DND-41 (cell line): ENCODE results near the gene RHEBL1.
A peak's percentile ranks its signal among the peaks of the same experiment; 100 is the strongest.

Source experiments
- ATAC-seq: fragments of 200-7000 bp; cut with Tn5 transposase; 3 replicates; pipeline ENCODE4 v1.9.1; 2021; ENCODE audit warnings: low read depth; ENCODE audit not compliant: insufficient read depth
- DNase-seq: peaks from one replicate; pipeline ENCODE4 v3.0.0-alpha.2; 2020
- H2AFZ ChIP-seq: 2 replicates; pipeline ENCODE4 v1.6.0; 2012; ENCODE audit warnings: low read depth, low read length
- H3K27ac ChIP-seq: 2 replicates; pipeline ENCODE4 v1.5.1; 2012; ENCODE audit warnings: low read length, inconsistent platforms
- H3K27me3 ChIP-seq: fragments of 200-600 bp; sonication (generic); 2 replicates; pipeline ENCODE4 v1.6.0; 2012; ENCODE audit warnings: low read length, mild to moderate bottlenecking, inconsistent platforms; ENCODE audit not compliant: insufficient read depth, poor library complexity
- H3K36me3 ChIP-seq: 2 replicates; pipeline ENCODE4 v1.5.1; 2012; ENCODE audit warnings: low read length, inconsistent platforms; ENCODE audit not compliant: insufficient read depth
- H3K4me1 ChIP-seq: 2 replicates; pipeline ENCODE4 v1.5.1; 2012; ENCODE audit warnings: mild to moderate bottlenecking, low read length; ENCODE audit not compliant: insufficient read depth
- H3K4me2 ChIP-seq: 2 replicates; pipeline ENCODE4 v1.6.0; 2012; ENCODE audit warnings: mild to moderate bottlenecking, moderate library complexity, low read length, inconsistent platforms; ENCODE audit not compliant: insufficient read depth
- H3K4me3 ChIP-seq, 2 experiments: fragments of 200-600 bp in 1 of 2; shearing (Covaris generic) in 1 of 2; 2 replicates each; pipeline ENCODE4 v1.5.1; 2012 to 2016; ENCODE audit warnings: inconsistent platforms in 2 of 2, low read length in 2 of 2, mild to moderate bottlenecking in 2 of 2, low read depth in 1 of 2, moderate library complexity in 1 of 2
- H3K79me2 ChIP-seq: 2 replicates; pipeline ENCODE4 v1.6.0; 2012; ENCODE audit warnings: low read length, inconsistent platforms; ENCODE audit not compliant: insufficient read depth
- H3K9ac ChIP-seq: 2 replicates; pipeline ENCODE4 v1.6.0; 2012; ENCODE audit warnings: low read depth, mild to moderate bottlenecking, inconsistent platforms, low read length, moderate library complexity
- H3K9me3 ChIP-seq: 2 replicates; pipeline ENCODE4 v1.5.1; 2012; ENCODE audit warnings: low read length, moderate library complexity, mild to moderate bottlenecking, inconsistent platforms; ENCODE audit not compliant: insufficient read depth, severe bottlenecking
- H4K20me1 ChIP-seq: 2 replicates; pipeline ENCODE4 v1.6.0; 2012; ENCODE audit warnings: low read length; ENCODE audit not compliant: insufficient read depth
- CTCF ChIP-seq: IDR thresholded peaks from 2 replicates; pipeline ENCODE4 v1.5.1; 2012; ENCODE audit warnings: borderline replicate concordance, low read length, moderate library complexity, mild to moderate bottlenecking; ENCODE audit not compliant: poor library complexity, severe bottlenecking; ENCODE audit errors: extremely low read depth
- EZH2 ChIP-seq: IDR thresholded peaks from 3 replicates; pipeline ENCODE4 v1.6.1; 2012; ENCODE audit warnings: borderline replicate concordance, low read depth, mild to moderate bottlenecking, moderate library complexity, low read length, inconsistent platforms; ENCODE audit not compliant: severe bottlenecking

The RHEBL1 gene

DNA sequence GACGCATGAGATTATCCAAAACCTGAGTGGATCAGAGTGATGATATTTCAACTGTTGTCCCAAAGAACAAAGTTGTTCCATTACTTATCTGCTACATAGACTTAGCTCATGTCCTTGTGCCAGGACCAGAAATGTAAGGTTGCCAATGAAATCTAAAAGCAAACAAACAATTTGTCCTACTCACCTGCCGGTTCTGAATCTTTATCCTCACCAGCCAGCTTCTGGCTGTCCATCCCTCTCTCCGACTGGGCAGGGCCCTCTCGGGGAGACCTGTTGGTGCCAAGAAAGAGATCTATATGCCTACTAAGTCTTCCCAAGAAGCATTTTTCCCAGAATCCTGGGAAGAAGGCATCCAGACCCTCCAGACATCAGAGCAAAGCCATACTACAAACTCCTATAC, 14.7 kb downstream of the RHEBL1 start:
- Histone ChIP-seq H3K9ac (no peak overlapping the region; the same call in 1 of the 2 replicates), H3K27me3 (no peaks in the 10 kb centered on the region), H3K9me3 (no peaks in the 10 kb centered on the region), H3K4me1 (peaks cover 51% of the 10 kb centered on the region), H3K36me3 (peaks cover 94% of the 10 kb centered on the region), H3K4me2 (peak overlapping the region; percentile 99; the same call in 1 of the 2 replicates), H3K27ac (no peak overlapping the region), H2AFZ (no peak overlapping the region), H4K20me1 (peaks cover 94% of the 10 kb centered on the region), H3K79me2 (peaks cover 96% of the 10 kb centered on the region), H3K4me3 (peak overlapping the region in 1 of 2 experiments; percentile 84; a peak in 1 of 4 replicates)
- ATAC-seq (no peak), DNase-seq (no peak)
- TF ChIP-seq EZH2 (no peak), CTCF (no peak)

GRCh38 chr12:49054524-49054923, 15.3 kb downstream of the RHEBL1 start:
- Histone ChIP-seq H3K27ac (no peak overlapping the region), H3K9ac (no peak overlapping the region), H4K20me1 (peaks cover 100% of the 10 kb centered on the region), H3K79me2 (peaks cover 91% of the 10 kb centered on the region), H3K4me3 (no peak overlapping the region), H2AFZ (no peak overlapping the region), H3K4me1 (peaks cover 51% of the 10 kb centered on the region), H3K9me3 (no peaks in the 10 kb centered on the region), H3K27me3 (no peaks in the 10 kb centered on the region), H3K4me2 (peak overlapping the region; percentile 99), H3K36me3 (peaks cover 98% of the 10 kb centered on the region)
- ATAC-seq (no peak), DNase-seq (no peak)
- TF ChIP-seq EZH2 (no peak), CTCF (no peak)

DNA sequence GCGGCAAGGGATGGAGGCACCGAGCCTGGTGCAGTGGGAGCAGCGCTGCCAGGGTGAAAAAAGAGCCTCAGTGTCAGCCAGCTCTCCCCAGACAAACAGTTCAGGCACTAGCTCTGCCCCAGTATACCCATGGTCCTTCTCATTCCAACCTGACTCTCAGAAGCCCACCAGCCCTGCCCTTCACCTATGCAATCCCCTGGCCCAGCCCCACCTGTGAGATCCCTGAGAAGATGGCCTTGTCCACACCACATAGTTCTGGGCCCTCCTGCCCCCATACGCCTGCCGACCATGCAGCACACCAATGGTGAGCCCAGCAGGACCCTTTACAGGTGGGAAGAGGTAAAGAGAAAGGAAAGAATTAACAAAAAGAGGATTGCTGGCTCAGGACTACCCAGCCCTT, 15.7 kb downstream of the RHEBL1 start:
- no peak for DNase-seq
- no peaks in the 10 kb centered on the region for H3K9me3 ChIP-seq
- H3K79me2 ChIP-seq = peaks cover 87% of the 10 kb centered on the region
- H3K27me3 ChIP-seq = no peaks in the 10 kb centered on the region
- H2AFZ ChIP-seq = no peak overlapping the region
- H3K36me3 ChIP-seq = peaks cover 98% of the 10 kb centered on the region
- peaks cover 49% of the 10 kb centered on the region for H3K4me1 ChIP-seq
- H3K9ac ChIP-seq = no peak overlapping the region
- H3K4me3 ChIP-seq = no peak overlapping the region
- H3K27ac ChIP-seq = no peak overlapping the region
- no peak for TF ChIP-seq EZH2
- H3K4me2 ChIP-seq = no peak overlapping the region
- peaks cover 100% of the 10 kb centered on the region for H4K20me1 ChIP-seq
- ATAC-seq = no peak

DNA sequence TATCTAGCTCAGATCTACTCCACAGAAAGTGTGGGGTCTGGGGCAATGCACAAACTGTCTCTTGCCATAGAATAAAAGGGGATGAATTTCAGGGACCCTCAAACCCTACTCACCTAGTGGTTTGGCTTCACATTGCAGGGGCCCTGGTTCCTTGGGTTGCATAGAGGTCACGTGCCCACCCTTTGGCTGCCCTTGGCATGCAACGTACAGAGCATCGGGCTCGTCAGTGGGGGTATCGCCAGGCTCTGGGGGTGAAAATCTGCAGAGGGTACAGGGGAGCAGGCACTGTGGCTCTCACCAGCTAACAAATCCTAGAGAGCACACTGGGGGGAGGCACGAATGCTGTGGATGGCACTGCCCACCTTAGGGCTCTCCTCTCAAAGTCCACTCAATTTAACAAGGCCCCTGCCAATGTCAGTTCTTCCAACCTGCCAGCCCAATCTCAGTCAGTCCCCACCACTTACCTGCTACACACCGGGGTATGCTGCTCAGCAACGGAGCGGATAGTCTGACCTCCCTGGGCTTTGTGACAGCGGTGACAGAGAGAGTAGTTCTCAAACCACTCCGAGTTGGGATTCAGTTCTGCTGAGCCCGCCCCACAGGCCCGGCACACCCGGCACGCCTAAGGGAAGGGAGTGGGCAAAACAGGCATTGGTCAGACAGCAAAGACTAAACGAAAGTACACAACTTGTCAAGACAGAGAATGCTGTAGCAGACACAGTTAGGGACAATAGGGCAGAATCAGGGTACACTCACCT, 17.1 kb downstream of the RHEBL1 start:
- Histone ChIP-seq H3K27ac (no peak overlapping the region), H3K79me2 (peaks cover 72% of the 10 kb centered on the region), H3K36me3 (peaks cover 99% of the 10 kb centered on the region), H3K4me3 (no peak overlapping the region), H3K9me3 (no peaks in the 10 kb centered on the region), H3K27me3 (no peaks in the 10 kb centered on the region), H3K9ac (no peak overlapping the region), H3K4me2 (no peak overlapping the region), H4K20me1 (peaks cover 88% of the 10 kb centered on the region), H2AFZ (no peak overlapping the region), H3K4me1 (peaks cover 35% of the 10 kb centered on the region)
- TF ChIP-seq CTCF = peak; percentile 20
- TF ChIP-seq EZH2 = no peak
- DNase-seq = no peak
- no peak for ATAC-seq
